T-helper 2 cell (primary cell): Measurements from ENCODE around the gene KLHL15.
"Not testable (repeated sequence)": the region's sequence is repeated elsewhere in the genome, so short reads cannot be mapped to it uniquely, and the experiment has no call there.

Experiments used
- DNase-seq, 5 experiments: peaks; one replicate each; pipeline versions ENCODE4 v3.0.0 to v3.0.0-alpha.2; 2012 to 2022
- total RNA-seq, 2 donors: gene quantifications; one replicate each; lab custom pipeline; 2026; lab: John Stamatoyannopoulos, UW

KLHL15 gene, protein sequence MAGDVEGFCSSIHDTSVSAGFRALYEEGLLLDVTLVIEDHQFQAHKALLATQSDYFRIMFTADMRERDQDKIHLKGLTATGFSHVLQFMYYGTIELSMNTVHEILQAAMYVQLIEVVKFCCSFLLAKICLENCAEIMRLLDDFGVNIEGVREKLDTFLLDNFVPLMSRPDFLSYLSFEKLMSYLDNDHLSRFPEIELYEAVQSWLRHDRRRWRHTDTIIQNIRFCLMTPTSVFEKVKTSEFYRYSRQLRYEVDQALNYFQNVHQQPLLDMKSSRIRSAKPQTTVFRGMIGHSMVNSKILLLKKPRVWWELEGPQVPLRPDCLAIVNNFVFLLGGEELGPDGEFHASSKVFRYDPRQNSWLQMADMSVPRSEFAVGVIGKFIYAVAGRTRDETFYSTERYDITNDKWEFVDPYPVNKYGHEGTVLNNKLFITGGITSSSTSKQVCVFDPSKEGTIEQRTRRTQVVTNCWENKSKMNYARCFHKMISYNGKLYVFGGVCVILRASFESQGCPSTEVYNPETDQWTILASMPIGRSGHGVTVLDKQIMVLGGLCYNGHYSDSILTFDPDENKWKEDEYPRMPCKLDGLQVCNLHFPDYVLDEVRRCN
- total RNA-seq: 152 to 163 reads per million in 2 donors

DNA sequence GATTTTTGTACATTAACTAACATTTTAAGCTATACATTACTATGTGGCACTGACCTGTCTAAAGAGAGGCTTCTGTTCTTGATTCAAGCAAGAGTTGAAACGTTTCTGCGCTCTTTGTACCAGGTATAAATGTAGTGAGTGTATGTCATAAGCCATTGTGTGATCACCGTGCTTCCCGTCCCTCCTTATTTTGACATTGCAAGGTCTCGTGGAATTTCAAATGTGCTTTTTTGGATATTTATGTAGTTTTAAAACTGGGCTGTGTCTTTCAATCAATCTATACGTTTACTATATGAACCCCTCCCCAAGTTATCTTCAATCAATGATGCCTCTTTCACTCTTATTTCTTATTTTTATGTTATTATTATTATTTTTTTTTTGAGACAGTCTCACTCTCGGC, at the start of gene KLHL15:
Gene KLHL15 (minus strand): TSS at position 101 of the 400 bp plus-strand sequence. CDS start 20,493 bp downstream, outside the sequence.
- DNase-seq: no peak

DNA sequence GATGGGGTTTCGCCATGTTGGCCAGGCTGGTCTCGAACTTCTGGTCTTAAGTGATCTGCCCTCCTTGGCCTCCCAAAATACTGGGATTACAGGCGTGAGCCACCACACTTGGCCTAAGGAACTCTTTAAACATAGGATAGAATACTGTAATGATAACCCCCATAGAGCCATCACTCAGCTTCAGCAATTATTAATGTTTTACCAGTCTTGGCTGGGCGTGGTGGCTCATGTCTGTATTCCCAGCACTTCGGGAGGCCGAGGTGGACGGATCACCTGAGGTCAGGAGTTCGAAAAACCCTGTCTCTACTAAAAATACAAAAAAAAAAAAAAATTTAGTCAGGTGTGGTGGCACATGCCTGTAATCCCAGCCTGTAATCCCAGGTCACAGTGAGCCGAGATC, 42.9 kb upstream of the KLHL15 start:
- DNase-seq: no peak

DNA sequence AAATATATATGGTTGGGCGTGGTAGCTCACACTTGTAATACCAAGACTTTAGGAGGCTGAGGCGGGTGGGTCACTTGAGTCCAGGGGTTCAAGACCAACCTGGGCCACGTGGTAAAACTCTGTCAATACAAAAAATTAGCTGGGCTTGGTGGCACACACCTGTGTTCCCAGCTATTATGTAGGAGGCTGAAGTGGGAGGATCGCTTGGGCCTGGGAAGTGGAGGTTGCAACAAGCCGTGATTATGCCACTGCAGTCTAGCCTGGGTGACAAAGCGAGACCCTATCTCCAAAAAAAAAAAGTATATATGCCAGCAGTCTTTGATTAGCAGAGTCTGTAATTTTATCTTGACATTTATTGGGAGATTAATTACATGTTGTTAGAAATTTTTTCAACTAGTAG, 36.5 kb upstream of the KLHL15 start:
- no peak for DNase-seq

DNA sequence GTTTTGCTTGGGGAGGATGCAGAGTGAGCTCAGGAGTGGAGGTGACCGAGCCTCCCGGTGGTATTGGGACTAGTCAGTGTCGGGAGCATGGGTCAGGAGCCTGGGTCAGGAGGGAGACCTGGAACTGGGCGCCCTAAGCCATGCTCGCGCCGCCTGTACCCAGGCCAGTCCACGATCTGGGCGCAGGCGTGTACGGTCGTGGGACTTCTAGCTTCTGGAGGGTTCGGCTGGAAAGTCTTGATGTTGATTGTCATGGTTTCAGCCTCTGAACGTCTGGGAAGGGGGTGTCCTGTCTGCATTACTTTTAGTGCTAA, 28.0 kb upstream of the KLHL15 start:
- no peak for DNase-seq

DNA sequence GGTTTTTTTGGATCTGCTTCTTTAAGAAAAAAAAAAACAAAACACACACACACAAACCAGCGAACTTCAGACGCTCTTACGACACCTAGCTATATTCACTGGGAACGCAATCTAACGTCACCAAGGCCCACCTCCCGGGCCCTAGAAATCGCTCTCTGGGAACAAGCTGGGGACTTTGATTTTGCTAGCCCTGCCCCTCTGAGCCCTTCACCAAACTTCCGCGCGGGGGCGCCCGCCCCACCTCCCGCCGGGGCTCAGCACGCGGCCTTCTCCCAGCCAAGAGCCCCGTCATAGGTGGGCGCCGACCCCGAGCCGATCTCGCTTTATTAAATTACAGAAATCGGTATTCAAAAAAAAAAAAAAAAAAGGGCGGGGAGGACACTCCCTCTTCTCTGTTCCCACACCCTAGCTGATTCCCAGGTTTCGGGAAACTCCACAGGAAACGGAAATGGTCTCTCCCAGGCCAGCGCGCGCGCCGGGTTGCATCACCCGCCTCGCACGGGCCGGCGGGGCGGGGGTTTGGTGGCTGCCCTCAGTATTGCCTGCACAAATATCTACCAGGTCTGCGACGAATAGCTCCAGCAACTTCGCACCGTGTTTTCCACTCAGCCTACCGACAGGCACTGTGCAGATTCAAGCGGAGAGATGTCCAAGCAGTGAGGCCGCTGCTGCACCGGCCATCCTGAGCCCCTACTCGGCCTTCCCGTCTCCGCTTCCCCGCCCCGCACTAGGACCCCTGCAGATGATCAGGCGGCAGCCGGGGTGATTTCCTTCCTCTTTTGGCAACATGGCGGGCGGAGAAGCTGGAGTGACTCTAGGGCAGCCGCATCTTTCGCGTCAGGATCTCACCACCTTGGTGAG, 27.4 kb upstream of the KLHL15 start, which contains the start of gene EIF2S3:
Gene EIF2S3 (plus strand): TSS at position 775 of the 861 bp plus-strand sequence. CDS start 13 bp downstream, at position 788.
- DNase-seq: peak; percentile 57 to 96 (median 76)

DNA sequence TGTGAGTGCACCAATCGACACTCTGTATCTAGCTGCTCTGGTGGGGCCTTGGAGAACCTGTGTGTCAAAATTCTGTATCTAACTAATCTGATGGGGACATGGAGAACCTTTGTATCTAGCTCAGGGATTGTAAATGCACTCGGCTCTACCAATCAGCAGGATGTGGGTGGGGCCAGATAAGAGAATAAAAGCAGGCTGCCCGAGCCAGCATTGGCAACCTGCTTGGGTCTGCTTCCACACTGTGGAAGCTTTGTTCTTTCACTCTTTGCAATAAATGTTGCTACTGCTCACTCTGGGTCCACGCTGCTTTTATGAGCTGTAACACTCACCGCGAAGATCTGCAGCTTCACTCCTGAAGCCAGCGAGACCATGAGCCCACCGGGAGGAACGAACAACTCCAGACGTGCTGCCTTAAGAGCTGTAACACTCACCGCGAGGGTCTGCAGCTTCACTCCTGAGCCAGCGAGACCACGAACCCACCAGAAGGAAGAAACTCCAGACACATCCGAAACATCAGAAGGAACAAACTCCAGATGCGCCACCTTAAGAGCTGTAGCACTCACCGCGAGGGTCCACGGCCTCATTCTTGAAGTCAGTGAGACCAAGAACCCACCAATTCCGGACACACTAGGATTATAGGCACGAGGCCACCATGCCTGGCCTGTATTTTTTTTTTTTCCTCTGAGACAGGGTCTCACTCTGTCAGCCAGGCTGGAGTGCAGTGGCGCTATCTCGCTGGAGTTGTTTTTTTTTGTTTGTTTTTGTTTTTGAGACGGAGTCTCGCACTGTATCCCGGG, 23.7 kb upstream of the KLHL15 start:
- not testable (repeated sequence) for DNase-seq

DNA sequence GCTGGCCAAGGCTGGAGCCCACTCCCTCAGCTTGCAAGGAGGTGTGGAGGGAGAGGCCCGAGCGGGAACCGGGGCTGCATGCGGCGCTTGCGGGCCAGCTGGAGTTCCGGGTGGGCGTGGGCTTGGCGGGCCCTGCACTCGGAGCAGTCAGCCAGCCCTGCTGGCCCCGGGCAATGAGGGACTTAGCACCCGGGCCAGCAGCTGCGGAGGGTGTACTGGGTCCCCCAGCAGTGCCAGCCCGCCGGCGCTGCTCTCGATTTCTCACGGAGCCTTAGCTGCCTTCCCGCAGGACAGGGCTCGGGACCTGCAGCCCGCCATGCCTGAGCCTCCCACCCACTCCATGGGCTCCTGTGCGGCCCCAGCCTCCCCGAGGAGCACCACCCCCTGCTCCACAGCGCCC, 22.7 kb upstream of the KLHL15 start:
- not testable (repeated sequence) for DNase-seq

DNA sequence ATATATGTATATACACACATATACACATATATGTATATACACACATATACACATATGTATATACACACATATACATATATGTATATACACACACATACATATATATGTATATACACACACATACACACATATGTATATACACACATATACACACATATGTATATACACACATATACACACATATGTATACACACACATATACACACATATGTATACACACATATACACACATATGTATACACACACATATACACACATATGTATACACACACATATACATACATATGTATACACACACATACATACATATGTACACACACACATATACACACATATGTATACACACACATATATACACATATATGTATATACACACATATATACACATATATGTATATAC, 19.1 kb upstream of the KLHL15 start:
- DNase-seq: not testable (repeated sequence)

DNA sequence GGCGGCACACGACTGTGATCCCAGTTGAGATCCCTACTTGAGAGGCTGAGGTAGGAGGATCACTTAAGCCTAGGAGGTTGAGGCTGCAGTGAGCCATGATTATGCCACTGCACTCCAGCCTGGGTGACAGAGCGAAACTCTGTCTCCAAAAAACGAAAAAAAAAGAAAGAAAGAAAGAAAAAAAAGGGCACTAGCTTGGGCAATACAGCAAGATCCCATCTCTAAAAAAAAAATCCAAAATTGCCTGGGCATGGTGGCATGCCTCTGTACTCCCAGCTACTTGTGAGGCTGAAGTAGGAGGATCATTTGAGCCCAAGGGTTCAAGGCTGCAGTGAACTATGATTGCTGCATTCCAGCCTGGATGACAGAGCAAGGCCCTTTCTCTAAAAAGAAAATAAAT, 10.7 kb upstream of the KLHL15 start:
- no peak for DNase-seq

DNA sequence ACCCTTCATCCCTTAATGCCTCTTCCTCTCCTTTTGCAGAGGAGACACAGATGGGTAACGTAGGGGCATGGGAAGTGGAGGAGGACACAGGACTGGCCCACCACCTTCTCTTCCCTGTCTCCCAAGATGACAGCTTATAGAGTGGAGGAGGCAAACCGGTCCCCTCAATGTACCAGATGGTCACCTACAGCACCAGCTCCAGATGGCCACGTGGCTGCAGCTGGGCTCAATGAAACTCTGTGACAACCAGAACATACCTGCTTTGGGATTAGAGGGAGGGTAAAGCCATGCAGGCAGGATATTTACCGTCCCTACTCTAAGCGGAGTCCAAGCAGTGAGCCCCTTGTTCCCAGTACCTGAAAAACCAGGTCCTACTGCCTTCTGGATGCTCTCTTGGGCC, 7.5 kb upstream of the KLHL15 start:
- no peak for DNase-seq

DNA sequence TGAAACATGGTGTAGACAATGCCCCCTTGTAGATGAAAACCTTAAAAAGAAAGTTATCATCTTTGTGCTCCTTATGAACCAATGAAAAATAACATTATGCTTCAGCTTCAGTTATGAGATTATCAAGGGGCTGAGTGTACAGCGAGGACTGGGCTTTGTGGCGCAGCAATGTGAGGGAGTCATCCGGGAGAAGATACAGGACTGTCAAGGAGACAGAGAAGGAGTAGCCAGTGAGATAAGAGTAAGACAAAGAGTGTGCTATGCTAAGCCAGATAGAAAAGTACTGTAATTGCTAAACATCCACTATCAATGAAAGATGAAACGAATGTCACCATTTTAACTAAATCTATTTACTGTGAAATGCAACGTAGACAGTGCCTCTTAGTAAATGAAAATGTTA, 3.6 kb upstream of the KLHL15 start:
- DNase-seq: no peak

DNA sequence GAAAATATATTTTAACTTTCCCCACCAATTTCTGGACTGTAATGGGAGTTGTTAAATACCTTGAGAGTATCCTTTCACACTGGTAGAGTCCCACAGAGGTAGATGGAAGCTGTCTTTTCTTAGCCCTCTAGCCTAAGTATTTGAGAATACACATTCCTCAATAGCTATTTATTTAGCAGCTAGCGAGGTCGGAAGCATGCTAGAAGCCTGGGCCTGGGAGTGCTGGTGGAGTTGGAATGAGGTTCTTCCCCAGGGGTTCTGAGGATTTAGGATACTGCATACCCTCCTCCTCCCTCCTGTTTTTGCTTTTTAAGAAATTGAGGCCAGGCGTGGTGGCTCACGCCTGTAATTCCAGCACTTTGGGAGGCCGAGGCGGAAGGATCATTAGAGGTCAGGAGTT, 999 bp upstream of the KLHL15 start:
- DNase-seq: no peak

DNA sequence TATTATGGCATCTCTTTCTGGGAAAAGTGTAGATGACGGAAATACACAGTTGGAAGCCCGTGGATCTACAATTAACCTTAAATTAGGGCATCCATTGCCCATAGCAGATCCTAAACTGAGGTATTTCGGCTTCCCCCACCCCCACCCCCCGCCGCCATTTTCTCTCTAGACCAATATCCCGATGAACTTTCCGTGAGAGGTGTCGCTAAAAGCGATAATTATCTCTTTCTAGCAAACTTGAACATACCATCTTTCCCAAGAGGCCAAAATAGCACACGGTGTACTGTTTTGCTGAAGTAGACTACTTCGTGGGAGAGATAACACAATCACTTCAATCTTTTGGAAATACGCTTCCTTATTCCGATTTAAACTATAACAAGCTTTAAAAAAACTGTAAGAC, 554 bp downstream of the KLHL15 start:
- no peak for DNase-seq

DNA sequence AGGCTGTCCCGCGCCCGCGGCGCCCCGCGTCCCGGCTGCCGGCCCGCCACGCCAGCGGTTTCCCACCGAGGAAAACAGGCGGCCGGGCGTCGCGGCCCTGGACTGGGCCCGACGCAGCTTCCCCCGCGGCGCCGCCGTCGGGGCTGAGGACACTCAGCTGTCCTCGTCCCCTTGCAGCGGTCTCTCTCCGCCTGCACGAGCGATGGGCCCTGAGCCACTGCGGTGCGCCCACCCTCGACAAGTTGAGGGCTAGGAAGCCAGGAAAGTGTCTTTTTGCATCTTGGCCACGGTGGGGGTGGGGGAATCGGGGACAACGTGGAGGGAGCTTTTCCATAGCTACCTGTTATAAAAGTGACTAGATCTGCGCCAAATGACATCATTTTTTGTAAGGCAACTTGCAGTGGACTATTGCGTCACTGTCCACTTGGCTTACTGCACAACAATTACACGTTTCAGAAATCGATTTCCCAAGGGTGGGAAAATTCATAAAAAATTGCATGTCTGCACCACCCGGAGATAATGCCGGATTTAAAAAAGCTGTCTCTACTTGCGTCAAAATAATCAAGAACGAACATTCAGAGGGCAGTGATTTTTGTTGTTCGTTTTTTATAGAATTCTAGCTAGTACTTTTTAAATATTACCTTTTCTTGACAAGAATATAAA, 1.1 kb downstream of the KLHL15 start:
- DNase-seq: no peak

DNA sequence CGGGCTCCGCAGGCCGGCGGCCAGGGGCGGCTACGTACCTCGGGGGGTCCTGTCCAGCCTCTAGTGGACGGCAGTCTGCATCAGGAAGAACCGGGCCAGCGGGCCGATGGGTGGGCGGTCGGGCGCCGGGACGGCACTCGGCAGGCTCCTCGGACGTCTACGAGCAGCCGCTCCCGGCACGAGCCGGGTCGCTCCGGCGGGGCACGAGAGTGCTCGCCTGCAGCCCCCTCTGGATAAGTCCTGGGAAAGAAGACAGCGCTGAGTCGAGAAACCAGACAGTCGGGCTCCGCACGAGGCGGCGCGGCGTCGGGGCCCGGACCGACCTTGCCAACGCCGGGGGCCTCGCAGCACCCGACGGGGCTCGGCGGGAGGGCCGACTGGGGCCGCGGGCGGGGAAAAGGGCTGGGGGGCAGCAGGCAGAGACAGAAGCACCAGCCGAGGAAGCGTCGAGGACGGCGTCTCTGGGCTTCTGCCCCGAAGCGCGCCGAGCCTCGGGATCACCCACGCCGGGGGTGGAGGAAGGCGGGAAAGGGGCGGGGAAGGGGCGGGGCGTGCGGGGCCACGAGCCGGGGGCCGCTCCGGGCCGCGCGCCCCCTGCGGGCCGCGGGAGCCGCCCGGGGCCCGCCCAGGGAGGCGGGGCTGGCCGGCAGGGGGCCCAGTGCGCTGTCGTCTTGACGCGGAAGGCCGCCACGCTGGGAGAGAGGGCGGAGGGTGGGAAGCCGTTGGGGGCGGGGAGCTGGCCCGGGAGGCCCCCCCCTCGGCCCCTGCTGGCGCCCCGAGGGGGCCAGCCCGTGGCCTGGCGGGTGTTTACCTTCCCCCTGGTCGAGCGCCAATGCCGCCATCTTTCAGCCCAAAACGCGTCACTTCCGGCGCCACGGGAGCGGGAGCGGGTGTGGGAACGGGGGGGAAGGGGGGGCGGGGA, 1.9 kb downstream of the KLHL15 start:
- DNase-seq: peak; percentile 64 to 90 (median 71)

DNA sequence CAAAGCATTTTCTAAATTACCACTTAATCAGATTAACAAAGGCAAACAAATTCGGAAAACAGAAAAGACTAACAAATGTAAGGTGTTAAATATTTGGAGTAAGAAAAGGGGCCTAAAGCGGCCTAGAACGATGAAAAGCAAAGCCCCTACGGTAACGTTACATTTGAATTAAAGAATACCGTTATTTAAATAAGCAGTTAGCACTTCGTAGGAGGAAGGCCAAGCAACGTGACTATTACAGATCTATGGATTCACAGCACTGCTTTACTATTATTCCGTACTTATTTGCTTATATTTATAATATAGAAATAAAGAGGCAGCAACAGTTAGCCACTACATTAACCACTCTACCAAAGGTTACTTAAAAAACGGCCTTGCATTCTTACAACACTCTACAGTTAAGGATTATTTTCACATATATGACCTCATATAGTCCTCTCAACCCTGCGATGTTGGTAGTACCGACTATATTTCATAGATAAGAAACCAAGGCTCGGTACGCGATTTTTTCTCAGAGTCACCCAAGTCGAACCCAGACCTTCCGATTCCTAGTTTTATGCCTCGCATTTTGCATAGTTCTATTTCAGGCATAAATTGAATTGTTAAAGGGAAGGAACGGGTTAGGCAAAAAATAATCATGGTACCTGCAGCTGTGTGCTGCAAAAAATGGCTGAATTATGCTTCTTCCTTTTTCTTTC, 2.9 kb downstream of the KLHL15 start:
- peak in 1 of 5 experiments; percentile 47 for DNase-seq

DNA sequence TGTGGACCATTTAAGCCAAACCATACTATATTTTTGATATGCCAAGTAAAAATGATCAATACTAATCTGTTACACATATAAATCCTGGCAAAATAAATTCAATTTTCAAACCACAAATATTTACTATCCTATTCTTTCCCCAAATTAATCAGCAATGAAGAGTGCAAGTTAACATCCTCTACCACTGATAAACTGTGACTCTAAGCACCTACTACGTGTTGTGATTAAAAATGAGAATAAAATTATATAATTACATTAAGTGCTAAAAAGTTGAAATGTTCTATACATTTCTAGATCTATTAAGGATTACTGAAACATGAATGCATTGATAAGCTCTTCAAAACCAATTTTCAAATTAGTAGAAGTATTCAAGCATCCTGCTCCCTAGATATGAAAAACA, 3.4 kb downstream of the KLHL15 start:
- no peak for DNase-seq

DNA sequence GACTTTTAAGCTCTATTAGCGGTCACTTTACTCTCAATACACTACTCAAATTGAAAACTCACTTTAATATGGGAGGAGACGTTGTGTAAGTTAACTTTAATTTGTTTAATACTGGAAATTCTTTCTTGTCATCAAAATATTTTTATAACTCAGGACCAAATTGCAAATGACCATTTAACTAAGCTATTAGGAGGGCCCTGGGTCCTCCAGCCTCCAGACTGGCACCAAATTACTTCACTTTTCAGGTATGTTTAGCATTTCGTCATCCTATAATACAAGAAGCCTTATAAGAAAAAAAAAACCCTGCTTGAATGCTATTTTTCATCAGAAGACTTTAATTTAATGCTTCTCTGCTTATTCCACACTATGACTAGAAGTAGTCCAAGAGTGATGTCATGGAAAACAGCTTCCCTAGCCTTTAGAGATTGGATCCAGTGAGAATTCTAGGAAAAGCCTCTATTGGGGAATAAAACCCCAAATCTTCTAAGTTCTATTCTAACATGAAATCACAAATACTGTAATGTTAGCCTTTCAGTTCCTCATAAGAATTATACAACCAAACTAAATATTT, 6.6 kb downstream of the KLHL15 start:
- DNase-seq: no peak

DNA sequence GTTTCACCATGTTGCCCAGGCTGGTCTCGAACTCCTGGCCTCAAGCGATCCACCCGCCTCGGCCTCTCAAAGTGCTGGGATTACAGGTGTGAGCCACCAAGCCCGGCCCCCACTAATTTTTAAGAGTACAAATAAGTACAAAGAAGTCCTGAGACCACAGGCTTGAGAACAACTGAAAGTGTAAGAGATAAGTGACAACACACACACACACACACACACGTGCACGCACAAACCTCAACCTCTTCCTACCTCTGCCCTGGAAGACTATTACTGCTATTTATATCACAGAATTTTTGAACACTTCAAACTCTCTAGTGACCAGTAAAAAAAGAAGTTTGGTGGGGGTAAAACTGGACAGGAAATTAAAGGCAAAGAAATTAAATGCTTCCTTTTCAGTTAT, 7.5 kb downstream of the KLHL15 start:
- peak in 1 of 5 experiments; percentile 66 for DNase-seq

DNA sequence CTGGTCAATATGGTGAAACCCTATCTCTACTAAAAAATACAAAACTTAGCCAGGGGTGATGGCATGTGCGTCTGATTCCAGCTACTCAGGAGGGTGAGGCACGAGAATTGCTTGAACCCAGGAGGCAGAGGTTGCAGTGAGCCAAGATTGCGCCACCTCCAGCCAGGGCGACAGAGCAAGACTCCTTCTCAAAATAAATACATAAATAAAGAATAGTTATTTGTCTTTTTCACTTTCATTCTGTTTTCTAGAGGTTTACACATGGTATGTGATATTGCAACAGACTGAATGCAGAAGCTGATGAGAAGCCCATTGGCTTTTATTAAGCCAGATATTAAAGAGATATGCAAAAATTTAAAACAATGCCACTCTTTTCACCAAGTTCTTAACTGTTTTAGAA, 8.2 kb downstream of the KLHL15 start:
- DNase-seq: no peak
